Thyroid gland (tissue), 4 donors: ENCODE measurements around the gene DUOXA1. TPM values are rescaled to one million over a fixed set of nuclear protein-coding genes. Genes with fewer than 3 reads are reported as not detected.
"Not testable (repeated sequence)": the region's sequence is repeated elsewhere in the genome, so short reads cannot be mapped to it uniquely, and the experiment has no call there.

ENCODE experiments used
- DNase-seq, 2 donors: peaks; one replicate each; pipeline ENCODE4 v3.0.0-alpha.2; 2019
- H3K27ac ChIP-seq, 3 donors: fragments of 200-600 bp; sonication (generic); 1 replicate in 2 of 3; 2 replicates in 1 of 3; pipeline ENCODE4 v1.5.1; 2016 to 2019; ENCODE audit warnings: mild to moderate bottlenecking in 1 of 3, moderate library complexity in 1 of 3
- H3K27me3 ChIP-seq: fragments of 200-600 bp; sonication (generic); one replicate; pipeline ENCODE4 v1.5.1; 2019
- H3K36me3 ChIP-seq, 2 donors: fragments of 200-600 bp; sonication (generic); one replicate each; pipeline ENCODE4 v1.5.1; 2016 to 2019
- H3K4me1 ChIP-seq, 2 donors: fragments of 200-600 bp; sonication (generic); one replicate each; pipeline ENCODE4 v1.5.1; 2017 to 2019
- H3K4me3 ChIP-seq, 3 donors: fragments of 200-600 bp; sonication (generic); replicated peaks in 1 of 3; 1 replicate in 2 of 3; 2 replicates in 1 of 3; pipeline ENCODE4 v1.5.1; 2016; ENCODE audit warnings: mild to moderate bottlenecking in 1 of 3
- H3K9me3 ChIP-seq: fragments of 200-600 bp; sonication (generic); one replicate; pipeline ENCODE4 v1.5.1; 2017
- WGBS, 2 donors: methylation state at CpG; one replicate each; pipeline ENCODE4 v1.1.5; 2017; 5-methylcytosine and 5-hydroxymethylcytosine counted together
- intact Hi-C: fragments of 100-400 bp; cut with DNase I; formaldehyde crosslinking; loops from one replicate; pipeline ENCODE4 v1.15.1; 2023
- total RNA-seq, 4 donors: library from RNA; depleted of rRNA; stranded (reverse); fragments of >200 nt; gene quantifications; one replicate each; pipeline ENCODE4 v1.2.3, GENCODE V29; 2016

Gene DUOXA1
- total RNA-seq, 4 donors from 2014 or later, result 97.0 to 187 (median 150) TPM

DNA sequence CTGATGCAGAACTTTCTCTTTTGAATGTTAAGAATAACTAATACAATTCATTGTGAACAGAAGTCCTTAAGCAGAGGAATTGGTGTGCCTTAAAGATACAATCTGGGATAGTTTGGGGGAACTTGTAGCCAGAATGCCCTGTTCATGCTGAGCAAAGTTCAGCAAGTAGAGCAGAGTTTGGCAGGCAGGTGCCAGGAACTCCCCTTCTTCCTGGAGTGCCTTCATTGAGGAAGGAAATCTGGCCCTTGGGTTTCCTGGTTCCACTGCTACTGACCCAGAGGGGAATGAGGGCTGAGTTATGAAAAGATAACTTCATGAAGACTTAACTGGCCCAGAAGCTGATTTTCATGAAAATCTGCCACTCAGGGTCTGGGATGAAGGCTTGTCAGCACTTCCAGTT, 56.1 kb downstream of the DUOXA1 start:
- H3K27ac ChIP-seq, H3K9me3 ChIP-seq, DNase-seq, H3K36me3 ChIP-seq, H3K27me3 ChIP-seq, H3K4me3 ChIP-seq, intact Hi-C loops: not testable (repeated sequence)
- peaks cover 0 to 12% of the 10 kb centered on the region in 2 donors for H3K4me1 ChIP-seq

DNA sequence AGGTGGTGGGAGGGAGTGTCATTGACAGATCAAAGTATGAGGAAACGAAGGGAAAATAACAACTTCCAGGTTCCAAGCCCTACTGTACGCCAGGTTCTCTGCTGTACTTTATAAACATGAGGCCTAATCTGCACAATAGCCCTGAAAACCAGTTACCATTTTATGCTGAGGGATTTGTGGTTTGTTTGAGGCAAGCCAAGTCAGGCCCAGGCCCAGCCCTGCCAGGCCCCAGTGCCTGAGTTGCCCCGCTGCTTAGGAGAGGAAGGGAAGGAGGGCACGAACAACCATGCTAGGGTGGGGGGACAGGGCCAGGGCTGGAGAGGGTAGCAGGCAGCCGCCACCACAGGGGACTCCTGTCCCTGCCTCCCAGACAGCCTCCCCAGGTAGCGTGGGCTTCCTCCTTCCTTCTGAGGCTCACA, 59.7 kb downstream of the DUOXA1 start:
- H3K9me3 ChIP-seq, H3K27me3 ChIP-seq, intact Hi-C loops, DNase-seq, H3K4me3 ChIP-seq: not testable (repeated sequence)
- WGBS, 2 donors, result 58 to 82% methylated on average over 2 to 4 of the region's 6 CpGs
- peaks cover 11 to 19% of the 10 kb centered on the region in 2 donors for H3K36me3 ChIP-seq
- peaks cover 0 to 12% of the 10 kb centered on the region in 2 donors for H3K4me1 ChIP-seq
- peak overlapping the region in 2 of 3 donors; percentile 36 to 73 for H3K27ac ChIP-seq

Other genes with a start within 250 kb of the DUOXA1 start
- not detected for gene TERB2, start 173.2 kb downstream of the DUOXA1 start, total RNA-seq
- 100 to 1,000 TPM; 241 to 831 (median 477) TPM for gene SORD, start 106.7 kb downstream of the DUOXA1 start, total RNA-seq
- 100 to 1,000 TPM in 2 of 4 donors, 10 to 100 TPM in 2; 44.5 to 238 (median 152) TPM for gene DUOX2, start 15.7 kb downstream of the DUOXA1 start, total RNA-seq
- gene DUOXA2, start 15.6 kb downstream of the DUOXA1 start, total RNA-seq, result 10 to 100 TPM; 11.8 to 48.4 (median 27.0) TPM
- gene DUOX1, start 115 bp upstream of the DUOXA1 start, total RNA-seq, result 100 to 1,000 TPM; 132 to 313 (median 234) TPM
- gene SHF, start 58.1 kb upstream of the DUOXA1 start, total RNA-seq, result 10 to 100 TPM in 1 of 4 donors, 1 to 10 TPM in 3; 8.0 to 15.9 (median 8.7) TPM
- not detected for gene SLC28A2, start 122.4 kb upstream of the DUOXA1 start, total RNA-seq
- 10 to 100 TPM; 20.6 to 62.3 (median 51.0) TPM for gene GATM, start 248.7 kb upstream of the DUOXA1 start, total RNA-seq